Stomach (tissue), 9 donors: Measurements from ENCODE around the gene FBXW8. TPM values are rescaled to one million over a fixed set of nuclear protein-coding genes. Genes with fewer than 3 reads are reported as not detected.

Source experiments
- DNase-seq, 2 donors: peaks; one replicate each; pipeline versions ENCODE4 v3.0.0 to v3.0.0-alpha.2; 2013 to 2019
- H3K27ac ChIP-seq, 5 donors: fragments of 200-600 bp in 4 of 5; sonication (generic) in 4 of 5; one replicate each; pipeline ENCODE4 v1.5.1; 2013 to 2019; ENCODE audit warnings: mild to moderate bottlenecking in 1 of 5, moderate library complexity in 1 of 5
- H3K27me3 ChIP-seq, 3 donors: fragments of 200-600 bp; sonication (generic); one replicate each; pipeline ENCODE4 v1.5.1; 2017 to 2019; ENCODE audit warnings: mixed run types in 1 of 3
- H3K36me3 ChIP-seq, 4 donors: fragments of 200-600 bp; sonication (generic); 1 replicate in 3 of 4; 2 replicates in 1 of 4; pipeline ENCODE4 v1.5.1; 2016 to 2019
- H3K4me1 ChIP-seq, 4 donors: fragments of 200-600 bp; sonication (generic); one replicate each; pipeline ENCODE4 v1.5.1; 2016 to 2019
- H3K4me3 ChIP-seq, 4 donors: fragments of 200-600 bp; sonication (generic) in 3 of 4; one replicate each; pipeline ENCODE4 v1.5.1; 2016 to 2019; ENCODE audit warnings: mild to moderate bottlenecking in 1 of 4
- H3K9me3 ChIP-seq, 4 donors: fragments of 200-600 bp; sonication (generic); one replicate each; pipeline ENCODE4 v1.5.1; 2016 to 2019
- CTCF ChIP-seq, 7 experiments: fragments of 450-650 bp in 4 of 7; fragments of 200-600 bp in 3 of 7; sonication (generic) in 3 of 7; IDR thresholded peaks; one replicate each; pipeline ENCODE4 v1.5.1; 2016 to 2019; ENCODE audit warnings: antibody characterized with exemption in 7 of 7, control low read depth in 2 of 7, mild to moderate bottlenecking in 1 of 7
- EP300 ChIP-seq: sonication (generic); formaldehyde crosslinking; IDR thresholded peaks from one replicate; pipeline ENCODE4 v1.6.1; 2017; ENCODE audit warnings: antibody characterized with exemption
- POLR2A ChIP-seq, 4 donors: fragments of 450-650 bp; IDR thresholded peaks; one replicate each; pipeline ENCODE4 v1.6.1; 2016; ENCODE audit warnings: antibody characterized with exemption in 4 of 4, control low read depth in 2 of 4, mild to moderate bottlenecking in 1 of 4, moderate library complexity in 1 of 4
- POLR2AphosphoS5 ChIP-seq, 3 donors: sonication (generic); formaldehyde crosslinking; IDR thresholded peaks; one replicate each; pipeline ENCODE4 v1.6.1; 2016; ENCODE audit warnings: antibody characterized with exemption in 3 of 3
- WGBS, 5 donors: extraction: QIAGEN DNeasy Blood & Tissue Kit in 3 of 5; methylation state at CpG; one replicate each; pipeline versions ENCODE4 v1.1.5 to v1.1.7; 2013 to 2018; 5-methylcytosine and 5-hydroxymethylcytosine counted together
- intact Hi-C: fragments of 100-400 bp; cut with DNase I; formaldehyde crosslinking; loops from one replicate; pipeline ENCODE4 v1.15.1; 2023; ENCODE audit warnings: low total_unique reads
- polyA plus RNA-seq, 3 donors: library from polyadenylated mRNA; stranded (reverse); fragments of 200-250 nt; gene quantifications; one replicate each; pipeline ENCODE4 v1.2.3, GENCODE V29; 2013
- total RNA-seq, 5 donors: library from RNA; depleted of rRNA; stranded (reverse); fragments of >200 nt; gene quantifications; one replicate each; pipeline versions ENCODE4 v1.1.0 to v1.2.3, GENCODE V29; 2014 to 2016
- donor health status: healthy with polysubstance abuse.
- donor health status: Bipolar disorder and iron deficiency.
- donor health status: healthy.

Gene FBXW8
- total and polyA plus RNA-seq, 8 donors: 3.2 to 28.7 (median 6.7) TPM

DNA sequence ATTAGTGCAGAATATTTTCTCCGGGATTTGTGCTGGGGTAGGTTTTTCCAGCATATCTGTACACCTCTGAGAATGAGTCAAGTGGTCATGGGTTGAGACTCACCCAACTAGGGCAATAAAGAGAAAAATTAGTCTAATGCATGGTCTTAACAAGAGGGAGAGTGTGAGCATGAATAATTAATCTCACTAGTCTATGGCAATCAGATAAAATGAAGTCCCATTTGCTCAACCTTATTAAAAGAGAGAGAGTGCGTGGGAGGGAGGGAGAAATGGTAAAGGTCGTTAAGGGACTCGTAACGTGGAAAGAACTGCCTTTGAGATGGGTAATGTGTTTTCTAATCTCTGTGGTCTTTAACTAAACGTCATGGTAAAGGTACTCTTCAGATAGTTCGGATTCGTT, 96.8 kb downstream of the FBXW8 start:
- H3K4me3 ChIP-seq: no peak overlapping the region
- peaks cover 0 to 8% (median 0%) of the 10 kb centered on the region in 4 donors for H3K4me1 ChIP-seq
- no peaks in the 10 kb centered on the region for H3K27me3 ChIP-seq
- H3K9me3 ChIP-seq: no peaks in the 10 kb centered on the region
- TF ChIP-seq POLR2A (IDR thresholded peaks at IDR 0.05): no peak
- no peak for TF ChIP-seq EP300
- TF ChIP-seq POLR2AphosphoS5 (IDR thresholded peaks at IDR 0.05): no peak
- no peak for TF ChIP-seq CTCF (IDR thresholded peaks at IDR 0.05)
- intact Hi-C loops: no loop called here
- DNase-seq: no peak
- WGBS, 5 donors: 74 to 79% (median 77%) methylated on average over 8 of the region's 8 CpGs
- H3K36me3 ChIP-seq: peaks cover 13 to 79% (median 68%) of the 10 kb centered on the region in 4 donors
- H3K27ac ChIP-seq: no peak overlapping the region

GRCh38 chr12:117009759-117010158, 99.0 kb downstream of the FBXW8 start:
- no peaks in the 10 kb centered on the region for H3K27me3 ChIP-seq
- peaks cover 11 to 81% (median 79%) of the 10 kb centered on the region in 4 donors for H3K36me3 ChIP-seq
- no peak overlapping the region for H3K27ac ChIP-seq
- no peak for TF ChIP-seq POLR2AphosphoS5 (IDR thresholded peaks at IDR 0.05)
- TF ChIP-seq EP300: no peak
- no peak for TF ChIP-seq CTCF (IDR thresholded peaks at IDR 0.05)
- TF ChIP-seq POLR2A (IDR thresholded peaks at IDR 0.05): no peak
- no peak for DNase-seq
- H3K4me3 ChIP-seq: no peak overlapping the region
- H3K9me3 ChIP-seq: peaks cover 0 to 11% (median 3%) of the 10 kb centered on the region in 4 donors
- intact Hi-C loops: no loop called here
- H3K4me1 ChIP-seq: peaks cover 0 to 10% (median 0%) of the 10 kb centered on the region in 4 donors
- WGBS, 5 donors: 81 to 87% (median 85%) methylated on average over 8 of the region's 8 CpGs

DNA sequence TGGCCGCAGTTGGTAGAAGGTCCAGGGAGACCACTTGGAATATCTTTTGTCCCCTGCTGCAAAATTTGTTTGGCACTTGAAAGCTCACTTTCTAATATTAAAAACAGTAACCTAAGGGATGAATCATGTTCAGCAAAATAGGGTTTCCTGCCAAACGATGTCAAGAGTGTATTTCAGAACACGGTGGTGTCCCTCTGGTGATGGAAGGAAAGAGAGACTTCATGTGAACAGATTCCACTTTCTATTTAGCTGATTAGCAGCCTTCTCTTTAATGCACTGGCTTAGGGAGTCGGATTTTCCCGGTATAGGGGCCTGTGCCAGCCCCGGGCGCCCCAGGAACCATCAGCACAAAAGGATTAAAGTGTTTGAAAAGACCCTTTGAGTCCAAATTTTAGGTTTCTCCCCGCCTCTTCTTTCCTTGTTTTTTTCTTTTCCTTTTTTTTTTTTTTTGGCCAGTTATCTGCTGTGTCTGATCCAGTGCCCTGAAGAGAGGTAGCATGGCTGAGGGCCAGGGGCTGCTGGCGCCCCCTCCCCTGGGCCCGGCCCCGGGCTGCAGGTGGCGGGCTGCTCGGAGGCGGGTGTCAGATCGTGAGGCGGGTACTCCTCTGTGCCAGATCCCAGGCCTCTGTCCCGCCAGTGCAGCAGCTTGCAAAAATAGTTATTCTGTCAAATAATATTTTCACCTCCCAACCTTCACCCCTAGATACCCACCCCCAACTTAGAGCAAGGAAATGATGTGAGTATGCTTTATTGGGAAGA, 100.1 kb downstream of the FBXW8 start:
- H3K36me3 ChIP-seq: peaks cover 6 to 81% (median 79%) of the 10 kb centered on the region in 4 donors
- TF ChIP-seq EP300: no peak
- no peak for TF ChIP-seq POLR2AphosphoS5 (IDR thresholded peaks at IDR 0.05)
- no peak for TF ChIP-seq CTCF (IDR thresholded peaks at IDR 0.05)
- TF ChIP-seq POLR2A (IDR thresholded peaks at IDR 0.05): no peak
- no peak for DNase-seq
- H3K9me3 ChIP-seq: peaks cover 0 to 18% (median 3%) of the 10 kb centered on the region in 4 donors
- WGBS, 5 donors: 82 to 93% (median 91%) methylated on average over 16 to 17 of the region's 17 CpGs
- H3K27ac ChIP-seq: no peak overlapping the region
- peaks cover 0 to 12% (median 0%) of the 10 kb centered on the region in 4 donors for H3K4me1 ChIP-seq
- no peaks in the 10 kb centered on the region for H3K27me3 ChIP-seq
- no peak overlapping the region for H3K4me3 ChIP-seq
- intact Hi-C loops: no loop called here

DNA sequence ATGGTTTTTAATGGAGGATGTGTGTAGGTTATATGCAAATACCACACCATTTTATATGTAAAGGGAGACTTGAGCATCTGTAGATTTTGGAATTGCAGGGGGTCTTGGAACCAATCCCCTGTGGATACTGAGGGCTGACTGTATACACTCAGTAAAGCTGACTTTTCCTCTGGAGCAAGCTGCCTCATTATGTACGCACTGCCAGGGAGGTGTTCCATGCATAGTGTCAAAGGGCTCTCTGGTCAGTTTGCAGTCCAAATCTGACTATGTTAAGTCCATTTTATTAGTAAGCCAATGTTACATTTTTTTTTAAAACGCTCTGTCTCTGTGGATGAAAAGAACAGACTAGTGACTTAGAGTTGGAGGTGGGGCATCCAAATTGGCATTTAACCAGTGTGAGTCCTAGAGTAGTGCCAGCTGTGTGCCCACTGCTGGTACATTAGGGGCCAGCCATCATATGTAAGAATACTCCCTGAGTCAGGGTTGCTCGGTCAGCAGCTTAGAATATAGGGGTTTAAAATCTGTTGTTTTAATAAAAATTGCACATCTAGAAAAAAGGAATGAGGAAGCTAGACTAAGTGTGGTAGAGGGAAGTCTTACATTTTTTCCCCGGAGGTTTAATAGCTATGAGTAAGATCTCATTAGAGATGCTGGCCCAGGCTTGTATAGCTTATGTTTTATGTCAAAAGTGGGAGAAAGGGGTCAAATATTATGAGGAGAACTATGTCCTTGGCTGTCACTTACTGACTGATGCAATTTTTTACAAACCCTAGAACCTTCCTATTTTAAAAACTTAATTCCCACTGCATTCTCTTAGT, 101.4 kb downstream of the FBXW8 start:
- peaks cover 6 to 79% (median 73%) of the 10 kb centered on the region in 4 donors for H3K36me3 ChIP-seq
- H3K27me3 ChIP-seq: no peaks in the 10 kb centered on the region
- H3K4me3 ChIP-seq: no peak overlapping the region
- intact Hi-C loops: no loop called here
- H3K4me1 ChIP-seq: peaks cover 0 to 12% (median 0%) of the 10 kb centered on the region in 4 donors
- H3K27ac ChIP-seq: no peak overlapping the region
- 64 to 77% (median 69%) methylated on average over 4 of the region's 4 CpGs for WGBS, 5 donors
- no peak for DNase-seq
- no peak for TF ChIP-seq CTCF (IDR thresholded peaks at IDR 0.05)
- peaks cover 0 to 18% (median 3%) of the 10 kb centered on the region in 4 donors for H3K9me3 ChIP-seq
